Panc1 (cell line): ENCODE measurements around the gene SEMA5B. TPM values are rescaled to one million over a fixed set of nuclear protein-coding genes. Genes with fewer than 3 reads are reported as not detected.

Source experiments
- ATAC-seq: fragments of 200-7000 bp; cut with Tn5 transposase; 2 replicates; pipeline ENCODE4 v1.9.1; 2020; ENCODE audit warnings: mild to moderate bottlenecking, moderate library complexity
- BruUV-seq: library from RNA; stranded (reverse); fragments of 400-500 nt; replicated peaks from 2 replicates; lab custom pipeline; 2021; lab: Mats Ljungman, UMichigan
- CTCF ChIA-PET: fragments of 300-600 bp; sonication (Branson Sonifier 250); formaldehyde crosslinking; loops from one replicate; lab custom pipeline; 2022; ENCODE audit warnings: antibody characterized with exemption; lab: Charles Lee
- POLR2A ChIA-PET: fragments of 300-600 bp; sonication (Branson Sonifier 250); formaldehyde crosslinking; loops from one replicate; lab custom pipeline; 2022; ENCODE audit warnings: antibody characterized with exemption; lab: Charles Lee
- DNase-seq: peaks from one replicate; pipeline ENCODE4 v3.0.0-alpha.2; 2010; ENCODE audit warnings: low read depth, low spot score
- H3K27ac ChIP-seq: 2 replicates; pipeline ENCODE4 v1.5.1; 2011; ENCODE audit warnings: mild to moderate bottlenecking, low read length, inconsistent platforms
- H3K27me3 ChIP-seq: fragments of 200-500 bp; sonication (Bioruptor generic); 2 replicates; pipeline ENCODE4 v1.6.0; 2014; ENCODE audit warnings: low read length, inconsistent platforms; ENCODE audit not compliant: control insufficient read depth, insufficient read depth
- H3K36me3 ChIP-seq: fragments of 200-500 bp; sonication (Bioruptor generic); 2 replicates; pipeline ENCODE4 v1.5.1; 2014; ENCODE audit warnings: inconsistent platforms, mild to moderate bottlenecking, low read length, moderate library complexity; ENCODE audit not compliant: control insufficient read depth, insufficient read depth
- H3K4me1 ChIP-seq: 2 replicates; pipeline ENCODE4 v1.5.1; 2011; ENCODE audit warnings: inconsistent platforms, mild to moderate bottlenecking, low read length, moderate library complexity; ENCODE audit not compliant: control insufficient read depth, insufficient read depth
- H3K4me3 ChIP-seq, 2 experiments: 2 replicates each; pipeline ENCODE4 v1.5.1; 2011 to 2012; ENCODE audit warnings: low read depth in 2 of 2, low read length in 2 of 2, mild to moderate bottlenecking in 2 of 2, inconsistent platforms in 1 of 2, moderate library complexity in 1 of 2
- H3K9me3 ChIP-seq: fragments of 200-500 bp; sonication (Bioruptor generic); 2 replicates; pipeline ENCODE4 v1.5.1; 2014; ENCODE audit warnings: low read depth, mild to moderate bottlenecking, inconsistent platforms, low read length, moderate library complexity; ENCODE audit not compliant: control insufficient read depth, insufficient read depth
- POLR2AphosphoS5 ChIP-seq: IDR thresholded peaks from 2 replicates; pipeline ENCODE4 v1.6.1; 2012; ENCODE audit warnings: mild to moderate bottlenecking, low read depth, low read length, moderate library complexity
- SIN3A ChIP-seq: IDR thresholded peaks from 2 replicates; pipeline ENCODE4 v1.6.1; 2012; ENCODE audit warnings: low read depth, mild to moderate bottlenecking, low read length, moderate library complexity, borderline replicate concordance; ENCODE audit not compliant: insufficient read depth
- TCF7L2 ChIP-seq: IDR thresholded peaks from 2 replicates; pipeline ENCODE4 v1.6.1; 2011; ENCODE audit warnings: mild to moderate bottlenecking, low read depth, low read length, inconsistent platforms
- in situ Hi-C: cut with HindIII; loops from 2 replicates; pipeline ENCODE4 v1.10.0; 2016; ENCODE audit warnings: low sequenced_read_pairs, low pct_unique_long_range_greater_than_20kb
- intact Hi-C: fragments of 100-400 bp; cut with micrococcal nuclease; formaldehyde crosslinking; loops from one replicate; pipeline ENCODE4 v1.10.0; 2022; ENCODE audit not compliant: unreplicated experiment
- total RNA-seq: library from RNA; stranded (reverse); gene quantifications from one replicate; pipeline ENCODE4 v1.2.1, GENCODE V29; 2021; ENCODE audit not compliant: unreplicated experiment
- TF ChIP-seq, protein P1 (sequence below): fragments of 450-650 bp; IDR thresholded peaks from 2 replicates; pipeline ENCODE4 v1.5.1; 2017; ENCODE audit warnings: mild to moderate bottlenecking
- TF ChIP-seq, protein P2 (sequence below), 2 experiments: IDR thresholded peaks; 2 replicates each; pipeline ENCODE4 v1.6.1; 2011 to 2012; ENCODE audit warnings: low read depth in 2 of 2, control low read depth in 1 of 2, low read length in 1 of 2, mild to moderate bottlenecking in 1 of 2, moderate library complexity in 1 of 2; ENCODE audit not compliant: insufficient read depth in 1 of 2

SEMA5B gene
- total RNA-seq, 1 experiment from 2014 or later, result 1.2 TPM

DNA sequence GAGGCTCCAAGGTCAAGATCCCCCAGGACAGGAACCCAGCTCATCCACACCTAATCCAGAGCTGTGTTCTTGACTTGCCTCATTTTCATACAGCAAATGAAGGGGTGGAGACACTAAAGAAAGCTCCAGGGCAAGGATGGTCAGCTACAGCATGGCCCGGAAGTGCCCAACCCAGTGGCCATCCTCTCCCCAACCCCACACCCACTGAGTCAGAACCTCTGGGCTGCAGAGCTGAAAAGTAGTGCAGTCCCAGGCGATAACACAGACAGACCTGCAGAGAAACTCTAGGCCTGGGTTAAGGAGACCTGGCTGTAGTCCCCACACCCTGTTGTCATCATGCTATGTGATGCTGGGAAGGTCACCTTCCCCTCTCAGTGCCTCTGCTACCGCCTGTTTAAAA lies 85.3 kb downstream of the SEMA5B start:
- no peaks in the 10 kb centered on the region for H3K4me1 ChIP-seq
- no peak overlapping the region for H3K4me3 ChIP-seq
- H3K9me3 ChIP-seq, result no peaks in the 10 kb centered on the region
- no peak for TF ChIP-seq SIN3A
- TF ChIP-seq, protein P1, sequence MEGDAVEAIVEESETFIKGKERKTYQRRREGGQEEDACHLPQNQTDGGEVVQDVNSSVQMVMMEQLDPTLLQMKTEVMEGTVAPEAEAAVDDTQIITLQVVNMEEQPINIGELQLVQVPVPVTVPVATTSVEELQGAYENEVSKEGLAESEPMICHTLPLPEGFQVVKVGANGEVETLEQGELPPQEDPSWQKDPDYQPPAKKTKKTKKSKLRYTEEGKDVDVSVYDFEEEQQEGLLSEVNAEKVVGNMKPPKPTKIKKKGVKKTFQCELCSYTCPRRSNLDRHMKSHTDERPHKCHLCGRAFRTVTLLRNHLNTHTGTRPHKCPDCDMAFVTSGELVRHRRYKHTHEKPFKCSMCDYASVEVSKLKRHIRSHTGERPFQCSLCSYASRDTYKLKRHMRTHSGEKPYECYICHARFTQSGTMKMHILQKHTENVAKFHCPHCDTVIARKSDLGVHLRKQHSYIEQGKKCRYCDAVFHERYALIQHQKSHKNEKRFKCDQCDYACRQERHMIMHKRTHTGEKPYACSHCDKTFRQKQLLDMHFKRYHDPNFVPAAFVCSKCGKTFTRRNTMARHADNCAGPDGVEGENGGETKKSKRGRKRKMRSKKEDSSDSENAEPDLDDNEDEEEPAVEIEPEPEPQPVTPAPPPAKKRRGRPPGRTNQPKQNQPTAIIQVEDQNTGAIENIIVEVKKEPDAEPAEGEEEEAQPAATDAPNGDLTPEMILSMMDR, result no peak
- TF ChIP-seq, protein P2, sequence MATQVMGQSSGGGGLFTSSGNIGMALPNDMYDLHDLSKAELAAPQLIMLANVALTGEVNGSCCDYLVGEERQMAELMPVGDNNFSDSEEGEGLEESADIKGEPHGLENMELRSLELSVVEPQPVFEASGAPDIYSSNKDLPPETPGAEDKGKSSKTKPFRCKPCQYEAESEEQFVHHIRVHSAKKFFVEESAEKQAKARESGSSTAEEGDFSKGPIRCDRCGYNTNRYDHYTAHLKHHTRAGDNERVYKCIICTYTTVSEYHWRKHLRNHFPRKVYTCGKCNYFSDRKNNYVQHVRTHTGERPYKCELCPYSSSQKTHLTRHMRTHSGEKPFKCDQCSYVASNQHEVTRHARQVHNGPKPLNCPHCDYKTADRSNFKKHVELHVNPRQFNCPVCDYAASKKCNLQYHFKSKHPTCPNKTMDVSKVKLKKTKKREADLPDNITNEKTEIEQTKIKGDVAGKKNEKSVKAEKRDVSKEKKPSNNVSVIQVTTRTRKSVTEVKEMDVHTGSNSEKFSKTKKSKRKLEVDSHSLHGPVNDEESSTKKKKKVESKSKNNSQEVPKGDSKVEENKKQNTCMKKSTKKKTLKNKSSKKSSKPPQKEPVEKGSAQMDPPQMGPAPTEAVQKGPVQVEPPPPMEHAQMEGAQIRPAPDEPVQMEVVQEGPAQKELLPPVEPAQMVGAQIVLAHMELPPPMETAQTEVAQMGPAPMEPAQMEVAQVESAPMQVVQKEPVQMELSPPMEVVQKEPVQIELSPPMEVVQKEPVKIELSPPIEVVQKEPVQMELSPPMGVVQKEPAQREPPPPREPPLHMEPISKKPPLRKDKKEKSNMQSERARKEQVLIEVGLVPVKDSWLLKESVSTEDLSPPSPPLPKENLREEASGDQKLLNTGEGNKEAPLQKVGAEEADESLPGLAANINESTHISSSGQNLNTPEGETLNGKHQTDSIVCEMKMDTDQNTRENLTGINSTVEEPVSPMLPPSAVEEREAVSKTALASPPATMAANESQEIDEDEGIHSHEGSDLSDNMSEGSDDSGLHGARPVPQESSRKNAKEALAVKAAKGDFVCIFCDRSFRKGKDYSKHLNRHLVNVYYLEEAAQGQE (IDR thresholded peaks at IDR 0.05; ENCODE audit: insufficient read depth in 1 of 2, low read depth in 2 of 2, low read length in 1 of 2), result no peak
- TF ChIP-seq POLR2AphosphoS5, result no peak
- TF ChIP-seq TCF7L2, result no peak
- DNase-seq (no peak), ATAC-seq (no peak)
- no peaks in the 10 kb centered on the region for H3K27me3 ChIP-seq
- in situ Hi-C loops (no loop called here), intact Hi-C loops (no loop called here)
- BruUV-seq, result no TSS peak
- no peak overlapping the region for H3K27ac ChIP-seq
- ChIA-PET CTCF (interaction anchor here (1.0 to 2.3 kb wide), 2 partner anchors 20 to 86 kb away, joined by 3 to 7 read pairs; no protein-coding TSS in a partner anchor), POLR2A (no interaction called here)
- H3K36me3 ChIP-seq, result no peaks in the 10 kb centered on the region

DNA sequence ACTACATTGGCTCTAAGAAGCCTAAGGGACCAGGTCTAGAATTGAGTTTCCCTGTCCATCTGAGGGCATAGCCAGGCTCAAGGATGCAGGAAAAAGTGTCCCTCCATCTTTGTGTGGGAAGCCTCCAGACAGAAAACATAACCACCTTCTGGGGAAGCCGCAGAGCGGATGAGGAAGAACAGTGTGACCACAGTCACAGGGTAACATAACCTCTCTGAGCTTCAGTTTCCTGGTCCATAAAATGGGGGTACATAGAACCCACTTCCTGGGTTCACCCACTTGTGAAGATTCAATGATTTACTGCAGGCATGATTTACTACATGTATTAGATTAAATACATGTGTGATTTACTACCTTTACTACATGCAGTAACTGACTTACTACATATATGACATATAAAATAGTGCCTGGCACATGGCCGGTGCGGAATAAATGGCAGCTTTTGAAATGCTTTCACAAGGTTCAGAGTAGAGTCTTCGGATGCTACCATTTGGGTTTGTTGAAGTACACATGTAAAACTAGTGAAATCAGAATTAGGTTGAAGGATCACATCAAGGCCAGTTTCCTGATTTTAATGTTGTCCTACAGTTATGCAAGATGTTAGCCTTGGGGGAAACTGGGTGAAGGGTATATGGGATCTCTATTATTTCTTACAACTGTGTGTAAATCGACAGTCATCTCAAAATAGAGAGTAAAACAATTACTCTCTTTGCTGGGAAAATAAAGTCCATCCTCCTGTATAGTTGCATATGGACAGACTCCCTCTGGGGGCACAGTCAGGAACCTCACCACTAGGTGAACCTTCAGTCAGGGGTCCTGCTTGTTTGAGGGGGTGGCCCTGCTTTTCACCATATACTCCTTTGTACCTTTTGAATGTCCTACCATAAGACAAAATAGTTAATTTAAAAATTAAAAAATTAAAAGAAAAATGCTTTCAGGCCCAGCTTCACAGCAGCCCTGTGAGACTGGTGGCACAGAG lies 86.0 kb downstream of the SEMA5B start:
- Histone ChIP-seq H3K4me3 (no peak overlapping the region), H3K27me3 (no peaks in the 10 kb centered on the region), H3K9me3 (no peaks in the 10 kb centered on the region), H3K27ac (no peak overlapping the region), H3K4me1 (no peaks in the 10 kb centered on the region), H3K36me3 (no peaks in the 10 kb centered on the region)
- CTCF ChIA-PET, result interaction anchor here (1.0 to 2.3 kb wide), 2 partner anchors 19 to 87 kb away, joined by 3 to 7 read pairs; no protein-coding TSS in a partner anchor
- TF ChIP-seq, protein P1, result peak; percentile 44
- TF ChIP-seq, protein P2 (IDR thresholded peaks at IDR 0.05; ENCODE audit: insufficient read depth in 1 of 2, low read depth in 2 of 2, low read length in 1 of 2), result no peak
- no peak for TF ChIP-seq TCF7L2
- ATAC-seq, result no peak
- POLR2A ChIA-PET, result no interaction called here
- DNase-seq, result no peak
- in situ Hi-C loops, result no loop called here
- no TSS peak for BruUV-seq
- intact Hi-C loops, result no loop called here
